GM19043 (cell line): ENCODE data around the gene TAAR9.

Experiments used
- ATAC-seq: cut with Tn5 transposase; IDR thresholded peaks from one replicate; pipeline ENCODE4 v1.9.1; 2021; ENCODE audit warnings: low read depth; ENCODE audit not compliant: unreplicated experiment

The TAAR9 gene

DNA sequence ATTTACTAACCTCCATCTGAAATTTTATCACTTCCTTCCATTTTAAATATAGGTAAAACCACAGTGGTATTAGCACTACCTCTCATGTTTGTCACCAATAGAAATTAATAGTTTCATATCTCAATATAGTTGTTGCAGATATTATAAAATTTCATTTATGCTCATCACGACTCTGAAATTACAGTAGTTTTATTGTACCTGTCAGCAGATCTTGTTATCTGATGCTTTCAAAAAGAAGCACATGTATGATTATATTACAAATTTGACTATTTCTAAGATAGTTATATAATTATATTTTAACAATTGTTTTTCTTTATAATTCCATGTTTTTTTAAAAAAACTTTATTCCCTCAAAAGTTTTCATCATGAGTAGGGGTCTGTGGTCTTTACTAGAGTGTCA, 46.6 kb downstream of the TAAR9 start:
- no peak for ATAC-seq

DNA sequence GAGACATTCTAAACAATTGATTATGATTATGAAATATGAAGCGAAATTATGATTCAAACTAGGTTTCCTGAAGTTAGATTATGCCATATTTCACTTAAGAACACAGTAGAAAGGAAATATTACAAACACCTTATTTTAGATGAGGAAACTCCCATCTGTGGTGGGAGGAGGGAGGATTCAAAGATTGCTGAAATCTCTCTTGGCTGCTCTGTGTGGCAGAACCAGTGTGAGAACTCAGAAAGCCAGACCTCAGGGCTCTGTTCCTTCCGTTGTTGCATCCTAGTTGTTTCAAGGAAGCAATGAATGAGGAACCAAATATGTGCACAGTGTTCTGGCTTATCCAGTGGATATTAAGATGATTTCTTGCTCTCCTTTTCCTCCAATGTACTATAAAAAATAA, 49.3 kb downstream of the TAAR9 start:
- ATAC-seq = no peak
